Mesendoderm (in vitro differentiated cells): Measurements from ENCODE around the gene MCAM.

ENCODE experiments used
- DNase-seq: peaks from one replicate; pipeline ENCODE4 v3.0.0; 2013
- H2AK5ac ChIP-seq: 2 replicates; pipeline ENCODE4 v1.6.1; 2013; ENCODE audit warnings: low read length, inconsistent platforms
- H2BK120ac ChIP-seq: 2 replicates; pipeline ENCODE4 v1.6.1; 2013; ENCODE audit warnings: low read depth, mild to moderate bottlenecking, low read length, moderate library complexity, mixed read lengths
- H2BK15ac ChIP-seq: replicated peaks from 2 replicates; pipeline ENCODE4 v1.6.1; 2013; ENCODE audit warnings: low read depth, mild to moderate bottlenecking, moderate library complexity
- H2BK5ac ChIP-seq: 2 replicates; pipeline ENCODE4 v1.6.1; 2013; ENCODE audit warnings: low read length, inconsistent platforms
- H3K18ac ChIP-seq: 2 replicates; pipeline ENCODE4 v1.6.1; 2013; ENCODE audit warnings: mild to moderate bottlenecking, low read length, mixed read lengths
- H3K23ac ChIP-seq: one replicate; pipeline ENCODE4 v1.6.1; 2013; ENCODE audit warnings: low read length
- H3K27ac ChIP-seq: 2 replicates; pipeline ENCODE4 v1.5.1; 2013; ENCODE audit warnings: low read depth, mild to moderate bottlenecking, inconsistent platforms, low read length, moderate library complexity
- H3K27me3 ChIP-seq: 2 replicates; pipeline ENCODE4 v1.6.1; 2013; ENCODE audit warnings: low read length, control low read depth, mild to moderate bottlenecking, inconsistent platforms; ENCODE audit not compliant: insufficient read depth, poor library complexity
- H3K36me3 ChIP-seq: 2 replicates; pipeline ENCODE4 v1.6.1; 2013; ENCODE audit warnings: low read length, inconsistent platforms; ENCODE audit not compliant: control insufficient read depth, insufficient read depth
- H3K4ac ChIP-seq: one replicate; pipeline ENCODE4 v1.6.1; 2013; ENCODE audit warnings: low read depth, mild to moderate bottlenecking, low read length, moderate library complexity
- H3K4me1 ChIP-seq: 2 replicates; pipeline ENCODE4 v1.6.1; 2013; ENCODE audit warnings: low read depth, low read length, inconsistent platforms; ENCODE audit not compliant: control insufficient read depth
- H3K4me2 ChIP-seq: 2 replicates; pipeline ENCODE4 v1.6.1; 2013; ENCODE audit warnings: low read length
- H3K4me3 ChIP-seq: 2 replicates; pipeline ENCODE4 v1.5.1; 2013; ENCODE audit warnings: mild to moderate bottlenecking, low read length
- H3K56ac ChIP-seq: one replicate; pipeline ENCODE4 v1.6.1; 2013; ENCODE audit warnings: low read length
- H3K79me1 ChIP-seq: 2 replicates; pipeline ENCODE4 v1.6.1; 2013; ENCODE audit warnings: low read length, inconsistent platforms
- H3K79me2 ChIP-seq: 2 replicates; pipeline ENCODE4 v1.6.1; 2013; ENCODE audit warnings: mild to moderate bottlenecking, low read length; ENCODE audit not compliant: control insufficient read depth, insufficient read depth
- H3K9ac ChIP-seq: 2 replicates; pipeline ENCODE4 v1.6.1; 2013; ENCODE audit warnings: low read length, inconsistent platforms
- H4K5ac ChIP-seq: one replicate; pipeline ENCODE4 v1.6.1; 2013; ENCODE audit warnings: low read length
- H4K8ac ChIP-seq: one replicate; pipeline ENCODE4 v1.6.1; 2013; ENCODE audit warnings: low read depth, mild to moderate bottlenecking, control low read depth, low read length, moderate library complexity
- WGBS: extraction: QIAGEN DNeasy Blood & Tissue Kit; methylation state at CpG from one replicate; pipeline ENCODE4 v1.1.7; 2013; ENCODE audit warnings: low lambda C conversion rate, missing lambda C conversion rate; ENCODE audit not compliant: insufficient coverage; ENCODE audit errors: extremely low coverage; 5-methylcytosine and 5-hydroxymethylcytosine counted together

Gene MCAM

DNA sequence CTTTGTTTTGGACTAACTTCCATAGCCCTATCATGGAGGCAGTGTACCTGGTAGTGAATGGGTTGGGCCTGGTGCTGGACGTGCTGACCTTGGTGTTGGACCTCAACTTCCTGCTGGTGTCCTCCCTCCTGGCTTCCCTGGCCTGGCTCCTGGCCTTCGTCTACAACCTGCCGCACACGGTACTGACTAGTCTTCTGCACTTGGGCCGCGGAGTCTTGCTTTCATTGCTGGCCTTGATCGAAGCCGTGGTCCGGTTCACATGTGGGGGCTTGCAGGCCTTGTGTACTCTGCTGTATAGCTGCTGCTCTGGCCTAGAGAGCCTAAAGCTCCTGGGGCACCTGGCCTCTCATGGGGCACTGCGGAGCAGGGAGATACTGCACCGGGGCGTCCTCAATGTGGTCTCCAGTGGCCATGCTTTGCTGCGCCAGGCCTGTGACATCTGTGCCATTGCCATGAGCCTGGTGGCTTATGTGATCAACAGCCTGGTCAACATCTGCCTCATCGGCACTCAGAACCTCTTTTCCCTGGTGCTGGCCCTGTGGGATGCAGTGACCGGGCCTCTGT is 18.2 kb upstream of the MCAM start:
- Histone ChIP-seq H2BK5ac (no peak overlapping the region), H3K4me3 (peak overlapping the region; percentile 100), H3K27ac (no peak overlapping the region), H3K23ac (no peak overlapping the region), H3K27me3 (peaks cover 4% of the 10 kb centered on the region), H4K8ac (no peak overlapping the region), H3K79me1 (peaks cover 16% of the 10 kb centered on the region), H3K79me2 (peaks cover 20% of the 10 kb centered on the region), H3K4me2 (peak overlapping the region; percentile 86), H3K9ac (peak overlapping the region; percentile 100), H3K56ac (peak overlapping the region; percentile 100), H2BK120ac (no peak overlapping the region), H3K36me3 (no peaks in the 10 kb centered on the region), H2BK15ac (no peak overlapping the region), H4K5ac (no peak overlapping the region), H3K18ac (no peak overlapping the region), H3K4ac (no peak overlapping the region), H2AK5ac (peak overlapping the region; percentile 5), H3K4me1 (peaks cover 14% of the 10 kb centered on the region)
- DNase-seq, result no peak
- no CpG with 5 or more reads among the region's 15 CpGs for WGBS

DNA sequence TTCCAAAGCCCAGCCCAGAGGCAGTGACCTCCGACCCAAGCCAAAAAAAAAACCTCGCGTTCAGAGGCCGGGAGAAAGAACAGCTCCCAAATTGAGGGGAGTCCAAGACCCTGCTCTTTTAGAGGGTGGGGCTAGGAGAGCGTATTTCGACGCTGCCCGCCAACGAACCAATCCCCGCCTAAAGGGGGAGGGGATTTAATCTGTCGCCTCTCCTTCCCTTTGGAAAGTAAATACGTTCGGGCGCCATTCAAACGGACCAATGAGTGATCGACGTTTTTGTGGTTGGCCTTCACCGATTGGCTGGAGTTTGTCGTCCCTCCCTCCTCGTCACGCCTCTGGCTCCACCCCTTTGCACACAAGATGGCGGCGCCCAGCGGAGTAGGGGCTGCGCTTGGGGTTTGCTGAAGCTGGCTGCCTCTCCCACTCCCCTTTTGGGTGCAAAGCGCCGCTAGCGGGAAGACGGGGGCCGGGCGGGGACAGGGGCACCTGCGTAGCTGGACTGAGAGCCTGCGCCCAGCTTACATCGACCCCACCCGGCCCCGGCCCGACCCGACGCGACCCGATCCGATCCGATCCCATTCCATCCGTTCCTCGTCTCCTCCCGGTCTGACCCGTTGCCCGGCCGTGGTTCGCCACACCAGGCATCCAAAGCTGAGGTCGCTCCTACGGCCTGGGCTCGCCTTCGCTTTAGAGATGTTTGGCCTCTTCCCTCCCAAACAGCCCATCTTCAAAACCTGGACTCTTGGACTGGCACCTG is 17.4 kb upstream of the MCAM start, which contains the start of gene RNF26:
TSS of gene RNF26 (plus strand) at position 354 of the 757 bp plus-strand sequence. CDS start 596 bp downstream, outside the sequence.
- Histone ChIP-seq H2AK5ac (peak within 1 kb of the TSS; percentile 100), H3K27me3 (peaks cover 3% of the 10 kb centered on the region), H3K36me3 (no peaks in the 10 kb centered on the region), H3K79me1 (peaks cover 16% of the 10 kb centered on the region), H3K4me3 (peak within 1 kb of the TSS; percentile 100), H3K4me1 (peaks cover 14% of the 10 kb centered on the region), H3K56ac (peak within 1 kb of the TSS; percentile 100), H3K79me2 (peaks cover 20% of the 10 kb centered on the region), H4K8ac (peak within 1 kb of the TSS; percentile 70), H3K4me2 (peak within 1 kb of the TSS; percentile 86), H3K18ac (peak within 1 kb of the TSS; percentile 55), H2BK15ac (no peak within 1 kb of the TSS), H3K4ac (peak within 1 kb of the TSS; percentile 62), H2BK120ac (no peak within 1 kb of the TSS), H2BK5ac (no peak within 1 kb of the TSS), H3K9ac (peak within 1 kb of the TSS; percentile 100), H4K5ac (peak within 1 kb of the TSS; percentile 87), H3K23ac (peak within 1 kb of the TSS; percentile 80), H3K27ac (peak within 1 kb of the TSS; percentile 56)
- peak; percentile 100 for DNase-seq
- WGBS, result no CpG with 5 or more reads among the region's 54 CpGs

DNA sequence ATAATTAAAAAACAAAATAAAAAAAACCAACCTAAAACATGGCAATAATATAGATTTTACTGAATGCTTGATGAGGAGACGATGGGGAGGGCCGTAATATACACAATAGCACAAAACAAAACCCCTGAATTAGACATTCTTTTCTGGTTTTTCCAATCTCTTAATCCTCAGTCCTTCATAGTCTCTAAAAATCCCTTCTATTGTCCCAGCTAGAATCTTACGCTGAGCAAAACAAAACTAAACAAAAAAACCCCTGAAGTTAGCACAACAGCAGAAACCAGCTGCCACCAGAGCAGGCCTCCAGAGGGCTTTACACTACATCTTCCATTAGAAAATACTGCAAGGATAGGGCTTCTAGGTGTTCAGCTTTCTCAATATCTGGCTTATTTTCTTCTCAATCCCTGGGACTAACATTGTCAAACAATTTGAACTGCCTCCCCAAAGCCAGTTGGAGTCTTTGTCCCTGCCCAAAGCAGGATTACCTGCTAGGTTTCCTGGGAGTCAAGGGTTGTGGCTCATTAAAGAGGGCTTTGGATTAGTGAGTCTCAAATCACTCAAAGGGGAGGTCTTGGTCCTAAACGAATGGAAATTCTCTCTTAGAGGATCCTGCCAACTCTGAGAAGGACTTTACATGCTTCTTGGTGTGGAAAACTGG is 15.3 kb upstream of the MCAM start:
- H2AK5ac ChIP-seq, result no peak overlapping the region
- H2BK120ac ChIP-seq, result no peak overlapping the region
- no peak overlapping the region for H3K18ac ChIP-seq
- H4K8ac ChIP-seq, result no peak overlapping the region
- no peaks in the 10 kb centered on the region for H3K36me3 ChIP-seq
- H3K4me3 ChIP-seq, result no peak overlapping the region
- peaks cover 9% of the 10 kb centered on the region for H3K4me1 ChIP-seq
- no peaks in the 10 kb centered on the region for H3K27me3 ChIP-seq
- H3K79me2 ChIP-seq, result peaks cover 20% of the 10 kb centered on the region
- no peak overlapping the region for H4K5ac ChIP-seq
- H3K27ac ChIP-seq, result no peak overlapping the region
- H3K79me1 ChIP-seq, result peaks cover 16% of the 10 kb centered on the region
- no peak overlapping the region for H2BK5ac ChIP-seq
- no peak overlapping the region for H3K4ac ChIP-seq
- no peak for DNase-seq
- no peak overlapping the region for H3K23ac ChIP-seq
- no peak overlapping the region for H3K9ac ChIP-seq
- H3K56ac ChIP-seq, result peak overlapping the region; percentile 25
- H2BK15ac ChIP-seq, result no peak overlapping the region
- no CpG with 5 or more reads among the region's 4 CpGs for WGBS
- H3K4me2 ChIP-seq, result no peak overlapping the region

DNA sequence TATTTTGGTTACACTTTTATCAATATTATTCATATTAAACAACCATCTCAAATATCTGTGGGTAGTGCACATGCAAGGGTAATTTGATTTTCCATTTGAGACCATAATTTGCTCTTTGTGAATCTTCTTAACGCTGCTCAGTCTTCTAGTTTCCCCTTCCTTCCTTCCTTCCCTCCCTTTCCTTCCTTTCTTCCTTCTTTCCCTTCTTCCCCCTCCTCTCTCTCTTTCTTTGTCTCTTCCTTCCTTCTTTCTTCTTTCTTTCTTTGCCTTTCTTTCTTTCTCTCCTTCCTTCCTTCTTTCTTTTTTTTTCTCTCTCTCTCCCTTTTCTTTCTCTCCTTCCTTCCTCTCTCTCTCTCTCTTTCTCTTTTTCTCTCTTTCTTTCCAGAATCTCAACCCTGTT is 13.3 kb upstream of the MCAM start:
- Histone ChIP-seq H4K8ac (no peak overlapping the region), H4K5ac (no peak overlapping the region), H3K56ac (no peak overlapping the region), H3K4me1 (peaks cover 5% of the 10 kb centered on the region), H3K23ac (no peak overlapping the region), H3K4me3 (no peak overlapping the region), H3K79me2 (peaks cover 7% of the 10 kb centered on the region), H3K4me2 (no peak overlapping the region), H3K4ac (no peak overlapping the region), H3K36me3 (no peaks in the 10 kb centered on the region), H2BK15ac (no peak overlapping the region), H2AK5ac (no peak overlapping the region), H3K79me1 (peaks cover 7% of the 10 kb centered on the region), H2BK5ac (no peak overlapping the region), H3K27ac (no peak overlapping the region), H3K9ac (no peak overlapping the region), H2BK120ac (no peak overlapping the region), H3K27me3 (no peaks in the 10 kb centered on the region), H3K18ac (no peak overlapping the region)
- no CpG with 5 or more reads among the region's 1 CpG for WGBS
- DNase-seq, result no peak

DNA sequence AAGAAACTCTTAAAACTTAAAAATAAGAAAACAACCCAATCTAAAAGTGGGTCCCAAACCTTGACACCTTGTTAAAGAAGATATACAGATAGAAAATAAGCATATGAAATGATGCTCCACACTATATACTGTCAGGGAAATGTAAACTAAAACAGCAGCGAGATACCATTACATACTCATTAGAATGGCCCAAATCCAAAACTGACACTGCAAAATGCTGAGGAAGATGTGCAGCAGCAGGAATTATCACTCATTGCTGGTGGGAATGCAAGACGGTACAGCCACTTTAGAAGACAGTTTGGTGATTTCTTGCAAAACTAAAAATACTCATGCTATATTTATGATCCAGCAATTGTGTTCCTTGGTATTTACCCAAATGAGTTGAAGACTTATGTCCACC is 12.4 kb upstream of the MCAM start:
- H3K79me2 ChIP-seq, result no peaks in the 10 kb centered on the region
- no peak for DNase-seq
- no CpG with 5 or more reads among the region's 2 CpGs for WGBS
- H2AK5ac ChIP-seq, result no peak overlapping the region
- H3K79me1 ChIP-seq, result no peaks in the 10 kb centered on the region
- H3K4ac ChIP-seq, result no peak overlapping the region
- H3K27me3 ChIP-seq, result no peaks in the 10 kb centered on the region
- no peak overlapping the region for H4K5ac ChIP-seq
- H3K9ac ChIP-seq, result no peak overlapping the region
- no peak overlapping the region for H3K18ac ChIP-seq
- H3K27ac ChIP-seq, result no peak overlapping the region
- H2BK15ac ChIP-seq, result no peak overlapping the region
- H3K4me1 ChIP-seq, result peaks cover 2% of the 10 kb centered on the region
- H4K8ac ChIP-seq, result no peak overlapping the region
- no peak overlapping the region for H2BK120ac ChIP-seq
- H3K23ac ChIP-seq, result no peak overlapping the region
- H3K56ac ChIP-seq, result no peak overlapping the region
- no peak overlapping the region for H3K4me3 ChIP-seq
- no peak overlapping the region for H2BK5ac ChIP-seq
- H3K4me2 ChIP-seq, result no peak overlapping the region
- no peaks in the 10 kb centered on the region for H3K36me3 ChIP-seq
